Measurements from ENCODE around the gene MRPL55. TPM values are rescaled to one million over a fixed set of nuclear protein-coding genes. Genes with fewer than 3 reads are reported as not detected.

The MRPL55 gene
- total RNA-seq, 2 experiments from 2014 or later, result 51.1 to 52.7 TPM

DNA sequence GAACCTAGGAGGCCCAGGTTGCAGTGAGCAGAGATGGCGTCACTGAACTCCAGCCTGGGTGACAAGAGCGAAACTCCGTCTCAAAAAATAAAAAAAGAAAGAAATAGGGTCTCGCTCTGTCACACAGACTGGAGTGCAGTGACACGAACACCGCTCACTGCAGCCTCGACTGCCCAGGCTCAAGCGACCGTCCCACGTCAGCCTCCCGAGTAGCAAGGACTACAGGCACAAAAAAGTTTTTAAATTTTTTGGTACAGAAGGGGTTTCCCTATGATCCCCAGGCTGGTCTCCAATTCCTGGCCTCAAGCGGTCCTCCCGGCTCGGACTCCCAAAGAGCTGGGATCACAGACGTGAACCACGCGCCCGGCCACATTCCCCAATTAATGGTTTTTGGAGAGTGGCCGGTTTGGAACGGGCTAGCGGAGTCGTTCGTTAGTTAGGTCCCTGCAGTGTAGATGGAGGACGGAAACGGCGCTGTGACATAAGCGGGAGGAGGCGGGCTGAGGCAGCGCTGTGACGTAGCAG, 30.4 kb upstream of the MRPL55 start:
- ChIA-PET POLR2A (interaction anchor here (0.9 to 3.7 kb wide), 3 partner anchors 26 to 55 kb away, joined by 3 to 33 read pairs (median 5); partner anchors contain the start of gene IBA57), CTCF (interaction anchor here (2.0 to 2.2 kb wide), 2 partner anchors 9 to 27 kb away, joined by 9 to 13 read pairs; partner anchors contain the start of gene IBA57)
- Mint-ChIP-seq H3K9me3 (no peaks in the 10 kb centered on the region), H3K27me3 (peaks cover 6% of the 10 kb centered on the region), H3K4me1 (ENCODE audit: low read depth) (peaks cover 27% of the 10 kb centered on the region), H3K27ac (peak overlapping the region; percentile 96), H3K36me3 (peaks cover 11% of the 10 kb centered on the region), H3K4me3 (peak overlapping the region; percentile 99)
- intact Hi-C loops (cut with micrococcal nuclease), result no loop called here
- no peak for DNase-seq

DNA sequence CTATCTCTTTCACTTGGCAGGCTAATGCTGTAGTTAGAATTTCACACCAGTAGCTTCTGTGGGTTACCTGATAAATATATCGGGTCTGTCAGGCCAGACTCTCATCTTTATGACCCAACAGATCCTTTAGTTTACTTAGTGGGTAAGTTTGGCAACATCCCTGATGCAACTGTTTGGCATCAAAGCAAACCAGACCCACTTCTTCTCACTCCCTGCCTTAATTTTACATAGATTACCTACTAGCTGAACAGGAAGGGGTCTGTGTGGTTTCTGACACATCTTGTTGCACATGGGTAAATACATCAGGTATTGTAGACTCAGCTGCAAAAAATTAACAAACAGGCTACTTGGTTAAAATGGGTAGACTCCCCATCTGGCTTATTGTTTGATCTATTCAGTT, 27.8 kb upstream of the MRPL55 start:
- intact Hi-C loops (cut with micrococcal nuclease), result no loop called here
- DNase-seq, result no peak
- POLR2A ChIA-PET, result interaction anchor here (1.1 to 1.7 kb wide), 2 partner anchors 29 to 30 kb away, joined by 3 to 6 read pairs; partner anchors contain the start of gene IBA57
- CTCF ChIA-PET, result interaction anchor here (0.8 to 2.5 kb wide), 3 partner anchors 30 to 138 kb away, joined by 3 to 7 read pairs (median 5); no protein-coding TSS in a partner anchor
- no peak overlapping the region for H3K4me3 Mint-ChIP-seq
- H3K27ac Mint-ChIP-seq, result no peak overlapping the region
- H3K36me3 Mint-ChIP-seq, result peaks cover 3% of the 10 kb centered on the region
- H3K9me3 Mint-ChIP-seq, result no peaks in the 10 kb centered on the region
- peaks cover 3% of the 10 kb centered on the region for H3K4me1 Mint-ChIP-seq (ENCODE audit: low read depth)
- H3K27me3 Mint-ChIP-seq, result peaks cover 6% of the 10 kb centered on the region

DNA sequence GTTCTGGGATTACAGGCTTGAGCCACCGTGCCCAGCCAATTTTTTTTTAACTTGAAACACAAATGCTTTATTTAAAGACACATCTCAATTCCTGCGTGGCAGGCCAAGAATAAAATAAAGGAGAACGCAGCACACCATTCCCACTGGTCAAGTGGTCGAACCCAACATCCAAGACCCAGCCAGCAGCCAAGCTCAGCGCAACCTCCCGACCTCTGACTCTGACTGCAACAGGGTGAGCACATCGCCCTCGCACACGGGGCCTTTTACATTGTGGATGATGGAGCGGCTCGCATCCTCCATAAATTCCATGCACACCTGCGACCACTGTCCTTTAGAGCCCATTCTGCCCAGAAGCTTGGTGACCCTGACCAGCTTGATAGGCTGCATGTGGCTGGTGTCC, 25.5 kb upstream of the MRPL55 start:
- ChIA-PET CTCF (interaction anchor here (1.9 kb wide), 1 partner anchor 32 kb away, joined by 5 read pairs; no protein-coding TSS in a partner anchor), POLR2A (no interaction called here)
- no peaks in the 10 kb centered on the region for H3K9me3 Mint-ChIP-seq
- peaks cover 2% of the 10 kb centered on the region for H3K4me1 Mint-ChIP-seq (ENCODE audit: low read depth)
- H3K4me3 Mint-ChIP-seq, result no peak overlapping the region
- DNase-seq, result no peak
- H3K36me3 Mint-ChIP-seq, result no peaks in the 10 kb centered on the region
- intact Hi-C loops (cut with micrococcal nuclease), result loop anchor here (5.0 kb wide), 2 partner anchors 33 to 143 kb away; partner anchors contain the start of gene IBA57
- H3K27me3 Mint-ChIP-seq, result peaks cover 11% of the 10 kb centered on the region
- no peak overlapping the region for H3K27ac Mint-ChIP-seq

DNA sequence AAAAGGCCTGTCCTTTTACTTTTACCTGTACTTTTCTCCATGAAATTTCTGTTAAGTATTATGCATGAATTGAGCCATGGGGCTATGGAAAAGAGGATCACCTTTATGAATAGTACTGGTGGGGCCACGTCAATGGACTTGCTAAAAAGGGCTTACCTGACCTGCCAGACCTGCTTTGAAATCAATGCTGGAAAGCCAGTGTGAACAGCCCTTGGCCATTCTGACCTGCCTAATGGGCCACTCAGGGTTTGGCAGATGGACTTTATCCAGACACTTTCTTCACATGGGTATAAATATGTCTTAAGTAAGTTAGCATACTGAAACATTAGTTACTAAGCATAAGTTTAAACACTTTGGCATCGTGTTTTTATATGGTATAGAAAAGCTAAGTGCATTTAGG, 22.7 kb upstream of the MRPL55 start:
- no peak for DNase-seq
- no peaks in the 10 kb centered on the region for H3K9me3 Mint-ChIP-seq
- intact Hi-C loops (cut with micrococcal nuclease), result loop anchor here (2.0 to 5.0 kb wide), 3 partner anchors 36 to 383 kb away; partner anchors contain the start of gene IBA57
- no peak overlapping the region for H3K4me3 Mint-ChIP-seq
- H3K27me3 Mint-ChIP-seq, result peaks cover 11% of the 10 kb centered on the region
- H3K36me3 Mint-ChIP-seq, result no peaks in the 10 kb centered on the region
- ChIA-PET POLR2A (no interaction called here), CTCF (interaction anchor here (1.0 to 4.5 kb wide), 5 partner anchors 10 to 178 kb away, joined by 3 to 46 read pairs (median 5); partner anchors contain the start of genes IBA57 and MRPL55)
- H3K27ac Mint-ChIP-seq, result no peak overlapping the region
- H3K4me1 Mint-ChIP-seq (ENCODE audit: low read depth), result peaks cover 2% of the 10 kb centered on the region

DNA sequence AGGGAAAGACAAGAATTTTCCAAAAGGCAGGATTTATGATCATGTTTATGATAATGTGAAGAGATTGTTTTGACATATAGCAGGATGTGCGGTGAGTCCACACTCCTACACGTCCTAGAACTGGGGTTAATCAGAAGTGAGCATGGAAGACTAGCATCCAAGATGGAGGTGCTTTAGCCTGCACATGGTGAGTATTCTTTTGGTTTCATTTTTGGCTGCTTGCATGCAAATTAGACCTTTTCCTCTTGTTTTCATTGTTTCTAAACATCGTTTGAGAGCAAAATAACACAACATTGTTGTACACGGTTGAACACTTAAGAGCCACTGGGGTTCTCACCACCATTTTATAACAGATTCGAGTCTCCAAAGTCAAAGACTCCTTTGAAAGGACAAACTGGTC, 16.1 kb upstream of the MRPL55 start:
- intact Hi-C loops (cut with micrococcal nuclease), result no loop called here
- no peaks in the 10 kb centered on the region for H3K9me3 Mint-ChIP-seq
- no peaks in the 10 kb centered on the region for H3K36me3 Mint-ChIP-seq
- ChIA-PET POLR2A (no interaction called here), CTCF (interaction anchor here (1.9 kb wide), 1 partner anchor 40 kb away, joined by 6 read pairs; the partner anchor contains the start of gene IBA57)
- no peaks in the 10 kb centered on the region for H3K4me1 Mint-ChIP-seq (ENCODE audit: low read depth)
- H3K27ac Mint-ChIP-seq, result no peak overlapping the region
- H3K4me3 Mint-ChIP-seq, result no peak overlapping the region
- no peaks in the 10 kb centered on the region for H3K27me3 Mint-ChIP-seq
- no peak for DNase-seq

DNA sequence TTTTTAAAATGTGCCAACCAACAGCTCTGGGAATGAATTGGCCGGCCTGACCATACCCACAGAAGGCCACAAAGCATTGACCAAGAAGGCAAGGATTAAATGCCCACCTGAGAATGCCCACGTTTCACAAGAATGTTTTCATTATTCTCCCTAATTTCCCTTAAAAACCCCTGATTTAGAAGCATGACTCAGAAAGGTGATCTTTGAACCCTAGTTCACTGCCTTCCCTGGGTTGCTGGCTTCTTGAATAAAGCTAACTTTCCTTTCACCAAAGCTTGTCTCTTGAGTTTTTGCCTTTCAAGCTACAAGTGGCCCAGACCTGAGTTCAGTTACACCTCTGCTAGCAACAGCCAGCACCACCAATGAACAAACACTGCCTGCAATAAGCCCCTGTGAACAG, 14.4 kb upstream of the MRPL55 start:
- Mint-ChIP-seq H3K27ac (no peak overlapping the region), H3K4me3 (no peak overlapping the region), H3K9me3 (no peaks in the 10 kb centered on the region), H3K27me3 (no peaks in the 10 kb centered on the region), H3K36me3 (no peaks in the 10 kb centered on the region), H3K4me1 (ENCODE audit: low read depth) (no peaks in the 10 kb centered on the region)
- POLR2A ChIA-PET, result no interaction called here
- CTCF ChIA-PET, result interaction anchor here (1.0 kb wide), 1 partner anchor 14 kb away, joined by 4 read pairs; no protein-coding TSS in a partner anchor
- intact Hi-C loops (cut with micrococcal nuclease), result no loop called here
- no peak for DNase-seq

DNA sequence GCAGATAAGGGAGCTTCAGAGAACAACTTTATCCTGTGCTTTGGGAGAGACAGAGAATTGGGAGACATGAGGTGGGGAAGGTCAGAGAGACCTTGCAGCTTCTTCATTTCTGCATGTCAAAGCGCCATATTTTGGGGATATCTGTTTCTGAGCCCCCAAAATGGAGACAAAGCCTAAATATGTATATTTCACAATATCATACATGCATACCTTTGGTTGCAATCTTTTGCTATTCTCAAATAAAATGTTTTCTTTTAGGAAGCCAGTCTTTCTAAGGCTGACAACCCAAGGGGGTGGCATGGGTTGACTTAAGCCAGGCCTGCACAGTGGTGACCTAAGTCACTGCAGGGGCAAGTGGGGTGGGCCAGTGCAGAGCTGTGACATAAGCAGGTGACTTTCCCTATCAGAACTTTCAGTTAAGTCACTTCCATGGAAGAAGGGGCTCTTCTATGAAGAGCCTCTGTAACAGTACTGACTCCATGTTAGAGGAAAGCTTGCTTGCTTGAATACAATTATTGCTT, 13.9 kb upstream of the MRPL55 start:
- ChIA-PET POLR2A (no interaction called here), CTCF (interaction anchor here (1.0 to 2.3 kb wide), 2 partner anchors 8 to 15 kb away, joined by 4 to 11 read pairs; no protein-coding TSS in a partner anchor)
- Mint-ChIP-seq H3K9me3 (peaks cover 3% of the 10 kb centered on the region), H3K4me3 (no peak overlapping the region), H3K36me3 (peaks cover 2% of the 10 kb centered on the region), H3K27me3 (no peaks in the 10 kb centered on the region), H3K4me1 (ENCODE audit: low read depth) (no peaks in the 10 kb centered on the region), H3K27ac (no peak overlapping the region)
- DNase-seq, result no peak
- intact Hi-C loops (cut with micrococcal nuclease), result no loop called here

DNA sequence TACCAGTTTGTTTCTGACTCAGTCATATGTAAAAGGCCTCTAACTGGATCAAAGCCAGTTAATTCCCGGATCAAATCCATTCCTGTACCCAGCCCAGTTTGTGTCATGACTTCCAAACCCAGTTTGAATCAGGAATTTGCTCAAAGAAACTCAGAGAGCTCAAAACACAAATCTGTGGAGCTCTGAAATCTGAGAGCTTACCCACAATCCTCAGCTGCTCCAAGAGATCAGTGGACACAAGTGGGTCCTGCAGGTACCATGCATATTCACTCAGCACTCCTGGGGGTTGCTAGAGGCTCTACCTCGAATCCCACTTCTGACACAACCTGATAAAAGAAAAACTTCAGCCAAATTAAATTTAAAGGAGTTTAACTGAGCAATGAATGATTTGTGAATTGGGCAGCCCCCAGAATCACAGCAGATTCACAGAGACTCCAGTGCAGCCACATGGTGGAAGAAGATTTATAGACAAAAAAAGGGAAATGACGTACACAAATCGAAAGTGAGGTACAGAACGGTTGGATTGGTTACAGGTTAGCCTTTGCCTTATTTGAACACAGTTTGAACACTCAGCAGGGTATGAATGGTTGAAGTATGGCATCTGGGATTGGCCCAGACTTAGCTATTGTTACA, 11.9 kb upstream of the MRPL55 start:
- Mint-ChIP-seq H3K27me3 (no peaks in the 10 kb centered on the region), H3K36me3 (peaks cover 3% of the 10 kb centered on the region), H3K4me1 (ENCODE audit: low read depth) (no peaks in the 10 kb centered on the region), H3K4me3 (peak overlapping the region; percentile 45), H3K9me3 (peaks cover 4% of the 10 kb centered on the region), H3K27ac (no peak overlapping the region)
- intact Hi-C loops (cut with micrococcal nuclease), result no loop called here
- POLR2A ChIA-PET, result no interaction called here
- CTCF ChIA-PET, result interaction anchor here (2.3 kb wide), 1 partner anchor 10 kb away, joined by 11 read pairs; no protein-coding TSS in a partner anchor
- DNase-seq, result no peak

DNA sequence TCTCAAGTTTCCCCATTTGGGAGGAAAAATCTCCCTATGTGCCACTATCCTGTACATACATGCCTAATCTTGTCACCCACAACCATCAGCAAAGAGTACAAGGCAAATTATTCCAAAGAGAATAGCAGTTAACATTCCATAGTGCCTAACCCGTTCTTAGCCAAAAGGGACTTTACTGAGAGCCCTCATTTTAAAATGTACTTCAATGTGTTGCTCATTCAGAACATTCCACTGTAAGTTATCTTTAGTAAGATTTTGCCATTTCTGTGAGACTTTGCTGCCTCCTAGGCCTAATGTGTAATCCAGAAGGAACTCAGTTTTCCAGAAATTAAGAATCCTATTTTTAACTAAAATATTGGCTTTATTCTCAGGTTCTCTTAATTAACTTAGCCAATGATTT, 11.3 kb upstream of the MRPL55 start:
- H3K27me3 Mint-ChIP-seq, result no peaks in the 10 kb centered on the region
- intact Hi-C loops (cut with micrococcal nuclease), result no loop called here
- no peak overlapping the region for H3K27ac Mint-ChIP-seq
- ChIA-PET CTCF (no interaction called here), POLR2A (no interaction called here)
- H3K36me3 Mint-ChIP-seq, result peaks cover 3% of the 10 kb centered on the region
- H3K4me1 Mint-ChIP-seq (ENCODE audit: low read depth), result no peaks in the 10 kb centered on the region
- DNase-seq, result no peak
- no peak overlapping the region for H3K4me3 Mint-ChIP-seq
- peaks cover 4% of the 10 kb centered on the region for H3K9me3 Mint-ChIP-seq

DNA sequence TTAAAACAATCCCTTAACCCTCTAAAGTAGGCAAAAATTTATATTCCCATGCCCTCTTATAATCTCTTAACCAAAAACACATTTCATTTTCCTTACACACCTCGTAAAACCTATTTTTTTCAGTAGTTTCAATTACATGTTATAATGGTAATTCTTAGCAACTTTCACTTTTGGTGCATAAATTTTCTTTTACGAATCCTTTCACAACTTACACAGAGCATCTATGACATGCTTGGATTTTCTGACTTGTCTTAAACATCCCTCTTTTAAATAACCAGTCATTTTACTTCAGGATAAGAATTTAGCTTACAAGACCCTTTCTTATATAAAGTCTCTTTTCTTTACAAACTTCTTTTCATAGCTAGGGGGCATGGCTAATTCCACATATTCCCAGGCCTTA, 8.9 kb upstream of the MRPL55 start:
- ChIA-PET POLR2A (no interaction called here), CTCF (interaction anchor here (1.3 kb wide), 1 partner anchor 13 kb away, joined by 5 read pairs; no protein-coding TSS in a partner anchor)
- H3K36me3 Mint-ChIP-seq, result peaks cover 3% of the 10 kb centered on the region
- H3K4me1 Mint-ChIP-seq (ENCODE audit: low read depth), result no peaks in the 10 kb centered on the region
- H3K4me3 Mint-ChIP-seq, result no peak overlapping the region
- no peak overlapping the region for H3K27ac Mint-ChIP-seq
- no peak for DNase-seq
- intact Hi-C loops (cut with micrococcal nuclease), result no loop called here
- peaks cover 4% of the 10 kb centered on the region for H3K9me3 Mint-ChIP-seq
- no peaks in the 10 kb centered on the region for H3K27me3 Mint-ChIP-seq

DNA sequence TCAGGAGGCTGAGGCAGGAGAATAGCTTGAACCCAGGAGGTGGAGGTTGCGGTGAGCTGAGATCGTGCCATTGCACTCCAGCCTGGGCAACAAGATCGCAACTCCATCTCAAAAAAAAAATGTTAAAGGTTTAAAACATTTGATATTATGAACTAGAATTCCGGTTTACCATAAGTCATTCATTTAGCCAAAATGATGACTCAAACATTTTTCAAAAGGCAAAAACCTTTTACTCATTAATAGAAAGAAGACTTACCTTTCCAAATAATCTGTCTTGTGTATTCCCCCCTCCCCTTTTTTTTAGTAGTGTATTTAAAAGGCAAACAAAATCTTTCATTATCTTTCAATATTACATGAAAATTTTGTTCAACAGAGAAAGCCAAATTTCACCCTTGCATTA, 8.2 kb upstream of the MRPL55 start:
- Mint-ChIP-seq H3K4me3 (no peak overlapping the region), H3K27me3 (no peaks in the 10 kb centered on the region), H3K4me1 (ENCODE audit: low read depth) (no peaks in the 10 kb centered on the region), H3K9me3 (peaks cover 4% of the 10 kb centered on the region), H3K36me3 (peaks cover 3% of the 10 kb centered on the region), H3K27ac (no peak overlapping the region)
- no peak for DNase-seq
- ChIA-PET CTCF (no interaction called here), POLR2A (no interaction called here)
- intact Hi-C loops (cut with micrococcal nuclease), result no loop called here

DNA sequence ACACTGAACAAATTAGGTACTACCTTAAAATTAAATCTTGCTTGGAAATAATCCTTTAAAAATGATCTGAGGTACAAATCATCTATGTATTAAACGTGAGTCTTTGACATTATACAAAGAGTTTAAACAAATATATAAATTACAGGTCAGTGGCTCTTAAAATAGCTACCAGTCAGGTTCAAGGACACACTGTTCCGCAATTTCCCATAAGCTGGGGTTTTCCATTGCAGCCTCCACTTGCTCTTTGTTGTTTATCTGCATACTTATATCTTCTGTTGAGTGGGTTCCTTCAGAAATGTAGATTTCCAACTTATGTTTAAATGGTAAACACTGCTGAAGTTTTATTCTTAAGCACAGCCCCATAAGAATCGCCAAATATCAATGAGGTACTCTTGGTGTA, 5.7 kb upstream of the MRPL55 start:
- POLR2A ChIA-PET, result no interaction called here
- no peak overlapping the region for H3K4me3 Mint-ChIP-seq
- H3K27ac Mint-ChIP-seq, result no peak overlapping the region
- H3K9me3 Mint-ChIP-seq, result peaks cover 4% of the 10 kb centered on the region
- H3K4me1 Mint-ChIP-seq (ENCODE audit: low read depth), result peaks cover 4% of the 10 kb centered on the region
- peaks cover 3% of the 10 kb centered on the region for H3K36me3 Mint-ChIP-seq
- CTCF ChIA-PET, result interaction anchor here (1.5 to 2.3 kb wide), 2 partner anchors 16 to 115 kb away, joined by 3 to 5 read pairs; no protein-coding TSS in a partner anchor
- no peaks in the 10 kb centered on the region for H3K27me3 Mint-ChIP-seq
- DNase-seq, result no peak
- intact Hi-C loops (cut with micrococcal nuclease), result no loop called here
